ENCODE measurements around the gene PTPRN2. TPM values are rescaled to one million over a fixed set of nuclear protein-coding genes. Genes with fewer than 3 reads are reported as not detected.

The PTPRN2 gene
- total and polyA plus RNA-seq, 3 experiments from 2014 or later, result 0.33 to 1.2 (median 0.42) TPM

- H3K36me3 Mint-ChIP-seq, result no peaks in the 10 kb centered on the region
- peaks cover 4% of the 10 kb centered on the region in 2 donors for H3K27me3 Mint-ChIP-seq
- H3K9me3 Mint-ChIP-seq, result no peaks in the 10 kb centered on the region
- H3K4me3 ChIP-seq (ENCODE audit: low read length), result no peak overlapping the region
- no peak for DNase-seq
- ChIA-PET CTCF (no interaction called here), POLR2A (no interaction called here)
- no peaks in the 10 kb centered on the region for H3K27me3 ChIP-seq (ENCODE audit: insufficient read depth, low read length, poor library complexity, severe bottlenecking)
- H3K27ac ChIP-seq (ENCODE audit: low read depth, low read length), result no peak overlapping the region
- H3K9me3 ChIP-seq (ENCODE audit: low read length), result no peaks in the 10 kb centered on the region
- no peak overlapping the region for H3K4me3 Mint-ChIP-seq
- peaks cover 2 to 5% (median 5%) of the 10 kb centered on the region in 3 donors for H3K4me1 Mint-ChIP-seq
- no peaks in the 10 kb centered on the region for H3K36me3 ChIP-seq (ENCODE audit: insufficient read depth, low read length)
- H3K4me1 ChIP-seq (ENCODE audit: insufficient read depth, low read length), result no peaks in the 10 kb centered on the region
- no peak overlapping the region for H3K27ac Mint-ChIP-seq
Observed at GRCh38 chr7:157653827-157654207, 933.8 kb downstream of the PTPRN2 start.

- H3K36me3 Mint-ChIP-seq, result no peaks in the 10 kb centered on the region
- no peak overlapping the region for H3K4me3 ChIP-seq (ENCODE audit: low read length)
- no peak for DNase-seq
- H3K4me3 Mint-ChIP-seq, result no peak overlapping the region
- no peak overlapping the region for H3K27ac Mint-ChIP-seq
- ChIA-PET POLR2A (no interaction called here), CTCF (no interaction called here)
- H3K27ac ChIP-seq (ENCODE audit: low read depth, low read length), result no peak overlapping the region
- H3K4me1 Mint-ChIP-seq, result no peaks in the 10 kb centered on the region
- no peaks in the 10 kb centered on the region for H3K9me3 Mint-ChIP-seq
- H3K9me3 ChIP-seq (ENCODE audit: low read length), result no peaks in the 10 kb centered on the region
- peaks cover 0 to 4% of the 10 kb centered on the region in 2 donors for H3K27me3 Mint-ChIP-seq
- no peaks in the 10 kb centered on the region for H3K4me1 ChIP-seq (ENCODE audit: insufficient read depth, low read length)
- no peaks in the 10 kb centered on the region for H3K36me3 ChIP-seq (ENCODE audit: insufficient read depth, low read length)
- H3K27me3 ChIP-seq (ENCODE audit: insufficient read depth, low read length, poor library complexity, severe bottlenecking), result no peaks in the 10 kb centered on the region
Observed at GRCh38 chr7:157652954-157653826, 934.4 kb downstream of the PTPRN2 start.

GRCh38 chr7:157652161-157652953 lies 935.3 kb downstream of the PTPRN2 start:
- DNase-seq, result no peak
- no peaks in the 10 kb centered on the region for H3K9me3 Mint-ChIP-seq
- H3K4me3 ChIP-seq (ENCODE audit: low read length), result no peak overlapping the region
- H3K27ac Mint-ChIP-seq, result no peak overlapping the region
- POLR2A ChIA-PET, result no interaction called here
- H3K27me3 ChIP-seq (ENCODE audit: insufficient read depth, low read length, poor library complexity, severe bottlenecking), result no peaks in the 10 kb centered on the region
- no peaks in the 10 kb centered on the region for H3K36me3 Mint-ChIP-seq
- CTCF ChIA-PET, result no interaction called here
- no peak overlapping the region for H3K4me3 Mint-ChIP-seq
- no peaks in the 10 kb centered on the region for H3K36me3 ChIP-seq (ENCODE audit: insufficient read depth, low read length)
- H3K4me1 Mint-ChIP-seq, result no peaks in the 10 kb centered on the region
- no peaks in the 10 kb centered on the region for H3K4me1 ChIP-seq (ENCODE audit: insufficient read depth, low read length)
- no peak overlapping the region for H3K27ac ChIP-seq (ENCODE audit: low read depth, low read length)
- H3K9me3 ChIP-seq (ENCODE audit: low read length), result no peaks in the 10 kb centered on the region
- H3K27me3 Mint-ChIP-seq, result peaks cover 0 to 4% of the 10 kb centered on the region in 2 donors

DNA sequence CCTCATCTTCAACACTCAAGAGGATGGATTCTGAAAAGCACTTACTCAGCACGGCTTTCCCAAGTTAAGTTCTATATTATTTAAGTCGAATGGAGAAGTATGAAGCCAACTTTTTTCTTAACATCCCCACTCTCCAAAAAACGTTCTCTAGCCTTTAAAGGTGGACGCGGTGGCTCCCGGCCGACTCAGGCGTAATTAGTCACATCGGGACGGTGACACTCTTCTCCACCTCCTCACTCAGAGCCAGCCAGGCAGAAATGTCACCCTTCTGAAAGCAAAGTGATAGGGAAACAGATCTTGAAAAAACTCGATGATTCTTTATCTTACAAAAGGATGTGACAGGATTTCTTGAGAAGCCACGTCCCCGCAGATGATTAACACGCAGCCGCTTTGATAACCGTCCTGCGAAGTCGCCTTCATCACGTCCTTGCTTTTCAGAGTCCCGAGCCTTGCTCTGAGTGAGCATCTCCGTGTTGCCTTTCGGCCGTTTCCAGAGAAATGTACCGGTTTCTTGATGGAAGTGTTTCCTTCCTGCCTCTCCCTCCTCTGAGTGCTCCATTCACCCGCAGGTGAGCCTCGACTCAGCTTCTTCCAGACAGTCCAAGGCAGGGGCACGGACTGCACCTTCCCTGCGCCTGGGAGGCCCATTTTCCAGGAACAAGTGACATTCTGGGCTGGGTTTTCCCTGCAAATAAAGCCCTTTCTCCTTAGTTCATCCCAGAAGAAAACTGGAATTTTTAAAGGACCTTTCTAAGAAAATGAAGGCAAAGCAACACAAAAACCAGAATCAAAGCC lies 936.1 kb downstream of the PTPRN2 start:
- Mint-ChIP-seq H3K27ac (no peak overlapping the region), H3K4me1 (no peaks in the 10 kb centered on the region), H3K4me3 (no peak overlapping the region), H3K27me3 (peaks cover 0 to 4% of the 10 kb centered on the region in 2 donors), H3K36me3 (no peaks in the 10 kb centered on the region), H3K9me3 (no peaks in the 10 kb centered on the region)
- Histone ChIP-seq H3K27me3 (ENCODE audit: insufficient read depth, low read length, poor library complexity, severe bottlenecking) (no peaks in the 10 kb centered on the region), H3K4me3 (ENCODE audit: low read length) (no peak overlapping the region), H3K9me3 (ENCODE audit: low read length) (no peaks in the 10 kb centered on the region), H3K4me1 (ENCODE audit: insufficient read depth, low read length) (no peaks in the 10 kb centered on the region), H3K27ac (ENCODE audit: low read depth, low read length) (no peak overlapping the region), H3K36me3 (ENCODE audit: insufficient read depth, low read length) (no peaks in the 10 kb centered on the region)
- ChIA-PET POLR2A (no interaction called here), CTCF (no interaction called here)
- DNase-seq, result no peak

DNA sequence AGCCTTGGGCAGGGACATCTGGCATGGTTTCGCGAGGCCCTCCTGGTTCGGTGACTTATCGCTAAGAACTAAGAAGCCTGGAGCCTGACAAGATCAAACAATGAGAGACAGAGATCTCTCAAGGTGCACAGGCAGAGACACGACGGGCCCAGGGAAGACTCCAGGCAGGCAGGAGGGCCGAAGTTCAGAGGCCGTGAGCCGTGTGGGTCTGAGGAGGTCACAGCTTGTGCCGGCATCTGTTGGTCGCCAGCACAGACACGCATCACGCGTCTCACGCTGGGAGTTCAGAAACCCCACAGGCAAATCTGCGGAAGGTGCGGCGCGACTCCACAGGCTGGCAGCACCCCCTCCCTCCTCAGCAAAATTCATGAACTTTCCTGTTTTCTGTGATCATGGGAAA lies 936.8 kb downstream of the PTPRN2 start:
- no peak overlapping the region for H3K4me3 Mint-ChIP-seq
- DNase-seq, result no peak
- no peaks in the 10 kb centered on the region for H3K36me3 ChIP-seq (ENCODE audit: insufficient read depth, low read length)
- H3K27ac ChIP-seq (ENCODE audit: low read depth, low read length), result no peak overlapping the region
- H3K4me1 Mint-ChIP-seq, result no peaks in the 10 kb centered on the region
- H3K27me3 Mint-ChIP-seq, result peaks cover 0 to 5% of the 10 kb centered on the region in 2 donors
- no peaks in the 10 kb centered on the region for H3K36me3 Mint-ChIP-seq
- no peaks in the 10 kb centered on the region for H3K9me3 ChIP-seq (ENCODE audit: low read length)
- no peak overlapping the region for H3K27ac Mint-ChIP-seq
- no peak overlapping the region for H3K4me3 ChIP-seq (ENCODE audit: low read length)
- CTCF ChIA-PET, result no interaction called here
- H3K9me3 Mint-ChIP-seq, result no peaks in the 10 kb centered on the region
- H3K27me3 ChIP-seq (ENCODE audit: insufficient read depth, low read length, poor library complexity, severe bottlenecking), result no peaks in the 10 kb centered on the region
- no peaks in the 10 kb centered on the region for H3K4me1 ChIP-seq (ENCODE audit: insufficient read depth, low read length)
- POLR2A ChIA-PET, result no interaction called here

GRCh38 chr7:157650131-157650631 lies 937.4 kb downstream of the PTPRN2 start:
- Mint-ChIP-seq H3K27ac (no peak overlapping the region), H3K4me3 (no peak overlapping the region), H3K36me3 (no peaks in the 10 kb centered on the region), H3K27me3 (peaks cover 0 to 5% of the 10 kb centered on the region in 2 donors), H3K9me3 (no peaks in the 10 kb centered on the region), H3K4me1 (no peaks in the 10 kb centered on the region)
- ChIA-PET POLR2A (no interaction called here), CTCF (no interaction called here)
- Histone ChIP-seq H3K9me3 (ENCODE audit: low read length) (no peaks in the 10 kb centered on the region), H3K36me3 (ENCODE audit: insufficient read depth, low read length) (no peaks in the 10 kb centered on the region), H3K27ac (ENCODE audit: low read depth, low read length) (no peak overlapping the region), H3K4me3 (ENCODE audit: low read length) (no peak overlapping the region), H3K4me1 (ENCODE audit: insufficient read depth, low read length) (no peaks in the 10 kb centered on the region), H3K27me3 (ENCODE audit: insufficient read depth, low read length, poor library complexity, severe bottlenecking) (no peaks in the 10 kb centered on the region)
- no peak for DNase-seq

DNA sequence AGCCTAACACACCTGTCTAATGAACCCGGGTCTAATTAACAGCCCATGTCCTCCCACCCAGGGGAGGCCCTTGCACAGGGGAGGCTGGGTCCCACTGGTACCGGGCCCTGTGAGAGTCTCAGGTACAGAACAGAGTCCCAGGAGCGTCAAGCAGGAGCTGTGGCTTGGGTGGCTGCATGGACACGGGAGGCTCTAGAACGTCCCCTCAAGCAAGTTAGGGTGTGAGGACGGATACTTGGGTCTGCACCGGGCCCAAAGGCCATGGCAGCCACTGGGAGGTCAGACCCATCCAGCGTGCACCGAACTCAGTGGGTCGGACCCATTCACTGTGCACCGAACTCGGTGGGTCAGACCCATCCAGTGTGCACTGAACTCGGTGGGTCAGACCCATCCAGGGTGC lies 941.1 kb downstream of the PTPRN2 start:
- no peaks in the 10 kb centered on the region for H3K36me3 ChIP-seq (ENCODE audit: insufficient read depth, low read length)
- H3K27ac Mint-ChIP-seq, result no peak overlapping the region
- no peaks in the 10 kb centered on the region for H3K9me3 ChIP-seq (ENCODE audit: low read length)
- peaks cover 0 to 2% (median 0%) of the 10 kb centered on the region in 3 donors for H3K36me3 Mint-ChIP-seq
- no peak overlapping the region for H3K27ac ChIP-seq (ENCODE audit: low read depth, low read length)
- no peak for DNase-seq
- H3K4me1 ChIP-seq (ENCODE audit: insufficient read depth, low read length), result no peaks in the 10 kb centered on the region
- H3K27me3 ChIP-seq (ENCODE audit: insufficient read depth, low read length, poor library complexity, severe bottlenecking), result no peaks in the 10 kb centered on the region
- peaks cover 6 to 12% of the 10 kb centered on the region in 2 donors for H3K27me3 Mint-ChIP-seq
- ChIA-PET CTCF (no interaction called here), POLR2A (no interaction called here)
- no peaks in the 10 kb centered on the region for H3K4me1 Mint-ChIP-seq
- peaks cover 0 to 3% (median 0%) of the 10 kb centered on the region in 5 donors for H3K9me3 Mint-ChIP-seq
- no peak overlapping the region for H3K4me3 ChIP-seq (ENCODE audit: low read length)
- no peak overlapping the region for H3K4me3 Mint-ChIP-seq

DNA sequence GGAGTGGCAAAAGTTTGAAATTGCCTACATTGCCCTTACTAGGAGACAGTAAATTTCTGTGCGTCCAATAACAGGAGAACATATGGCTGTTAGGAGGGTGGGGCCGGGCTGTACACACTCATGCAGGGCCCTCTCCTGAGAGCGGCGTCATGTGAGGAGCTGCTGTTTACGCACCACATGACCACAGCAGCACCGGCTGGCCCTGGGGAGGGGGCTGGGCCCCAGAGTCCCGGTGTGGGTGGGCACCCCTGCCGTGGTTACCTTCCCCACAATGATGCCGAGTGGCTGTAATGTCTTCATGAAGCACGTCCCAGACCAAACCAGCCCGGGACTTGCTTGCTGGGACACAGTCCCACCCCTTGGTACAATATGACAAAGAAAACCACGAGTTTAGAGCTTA lies 942.1 kb downstream of the PTPRN2 start:
- Histone ChIP-seq H3K4me3 (ENCODE audit: low read length) (no peak overlapping the region), H3K36me3 (ENCODE audit: insufficient read depth, low read length) (no peaks in the 10 kb centered on the region), H3K9me3 (ENCODE audit: low read length) (no peaks in the 10 kb centered on the region), H3K27ac (ENCODE audit: low read depth, low read length) (no peak overlapping the region), H3K27me3 (ENCODE audit: insufficient read depth, low read length, poor library complexity, severe bottlenecking) (no peaks in the 10 kb centered on the region), H3K4me1 (ENCODE audit: insufficient read depth, low read length) (no peaks in the 10 kb centered on the region)
- ChIA-PET CTCF (no interaction called here), POLR2A (no interaction called here)
- Mint-ChIP-seq H3K27ac (no peak overlapping the region), H3K27me3 (peaks cover 7 to 21% of the 10 kb centered on the region in 2 donors), H3K9me3 (peaks cover 0 to 5% (median 2%) of the 10 kb centered on the region in 5 donors), H3K36me3 (peaks cover 0 to 2% (median 0%) of the 10 kb centered on the region in 3 donors), H3K4me1 (no peaks in the 10 kb centered on the region), H3K4me3 (no peak overlapping the region)
- DNase-seq, result no peak

Measured in CD8-positive, alpha-beta memory T cell (primary cell).